Measurements from ENCODE around the gene SIN3B. TPM values are rescaled to one million over a fixed set of nuclear protein-coding genes. Genes with fewer than 3 reads are reported as not detected.

SIN3B gene
- total RNA-seq, 1 experiment from 2014 or later: 18.8 TPM

DNA sequence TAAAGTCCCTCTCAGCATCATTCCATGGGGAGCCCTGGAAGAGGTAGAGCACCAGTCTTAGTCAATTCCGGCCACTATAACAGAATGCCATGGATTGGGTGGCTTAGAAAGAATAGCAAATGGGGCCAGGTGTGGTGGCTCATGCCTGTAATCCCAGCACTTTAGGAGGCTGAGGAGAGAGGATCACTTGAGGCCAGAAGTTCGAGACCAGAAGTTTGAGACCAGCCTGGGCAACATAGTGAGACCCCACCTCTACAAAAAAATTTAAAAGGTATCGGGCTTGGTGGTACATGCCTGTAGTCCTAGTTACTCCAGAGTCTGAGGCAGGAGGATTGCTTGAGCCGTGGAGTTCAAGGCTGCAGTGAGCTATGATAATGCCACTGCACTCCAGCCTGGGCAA is 25.0 kb upstream of the SIN3B start:
- Histone ChIP-seq H3K4me1 (replicated peaks) (peaks cover 6% of the 10 kb centered on the region; the same call in 1 of the 2 replicates), H3K27ac (no peak overlapping the region), H3K4me3 (no peak overlapping the region), H3K9me3 (replicated peaks) (no peaks in the 10 kb centered on the region), H3K27me3 (replicated peaks) (no peaks in the 10 kb centered on the region), H3K36me3 (no peaks in the 10 kb centered on the region)
- DNase-seq (ENCODE audit: low read depth in 1 of 2, low spot score in 2 of 2): no peak

DNA sequence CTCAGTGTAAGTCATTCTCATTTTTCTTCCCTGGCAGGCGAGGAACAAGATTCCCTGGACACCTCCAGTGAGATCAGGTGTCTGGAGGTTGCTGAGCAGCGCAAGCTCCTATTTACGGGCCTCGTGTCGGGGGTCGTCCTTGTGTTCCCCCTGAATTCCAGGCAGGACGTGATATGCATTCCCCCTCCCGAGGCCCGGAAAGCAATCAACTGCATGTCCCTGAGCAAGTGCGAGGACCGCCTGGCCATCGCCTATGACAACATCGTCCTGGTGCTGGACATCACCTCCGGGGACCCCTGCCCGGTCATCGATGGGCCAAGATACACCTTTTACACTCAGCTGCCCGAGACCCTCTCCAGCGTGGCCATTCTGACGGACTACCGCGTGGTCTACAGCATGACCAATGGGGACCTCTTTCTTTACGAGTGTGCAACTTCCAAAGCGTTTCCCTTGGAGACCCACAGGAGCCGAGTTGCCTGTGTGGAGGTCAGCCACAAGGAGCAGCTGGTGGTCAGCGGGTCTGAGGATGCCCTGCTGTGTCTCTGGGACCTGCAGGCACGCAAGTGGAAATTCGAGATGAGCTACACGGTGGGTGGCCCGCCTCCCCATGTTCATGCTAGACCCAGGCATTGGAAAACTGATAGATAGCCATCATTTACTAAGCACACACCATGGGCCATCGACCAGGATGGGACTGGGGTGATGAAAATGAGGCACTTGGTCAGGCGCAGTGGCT is 21.5 kb upstream of the SIN3B start:
- Histone ChIP-seq H3K36me3 (no peaks in the 10 kb centered on the region), H3K27ac (no peak overlapping the region), H3K9me3 (replicated peaks) (no peaks in the 10 kb centered on the region), H3K4me1 (replicated peaks) (no peaks in the 10 kb centered on the region), H3K27me3 (replicated peaks) (no peaks in the 10 kb centered on the region), H3K4me3 (no peak overlapping the region)
- DNase-seq (ENCODE audit: low read depth in 1 of 2, low spot score in 2 of 2): no peak

DNA sequence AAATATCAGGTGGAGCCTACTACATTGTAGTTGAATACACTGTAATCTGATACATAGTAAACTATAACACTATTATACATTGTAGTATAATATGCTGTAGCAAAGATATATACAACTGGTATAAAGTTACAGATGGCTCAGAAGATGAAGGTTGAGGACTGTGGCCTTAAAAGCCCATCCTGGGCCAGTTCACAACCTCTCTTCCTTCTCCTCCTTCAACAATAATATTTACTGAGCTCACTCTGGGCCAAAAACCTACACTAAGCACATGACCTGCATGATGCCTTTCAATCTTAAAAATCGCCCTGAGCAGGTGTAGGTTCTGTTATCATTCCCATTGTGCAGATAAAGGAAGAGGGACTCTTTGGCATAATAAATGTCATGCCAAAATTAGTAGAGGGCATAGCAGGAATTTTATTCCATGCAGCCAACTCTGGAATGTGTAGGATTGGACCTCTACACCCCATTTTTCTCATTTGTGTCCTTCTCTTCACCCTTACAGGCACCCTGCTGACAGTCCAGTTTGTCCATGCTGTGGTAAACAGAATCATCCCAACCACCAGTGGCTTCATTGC is 14.6 kb upstream of the SIN3B start:
- no peaks in the 10 kb centered on the region for H3K9me3 ChIP-seq (replicated peaks)
- no peaks in the 10 kb centered on the region for H3K27me3 ChIP-seq (replicated peaks)
- DNase-seq (ENCODE audit: low read depth in 1 of 2, low spot score in 2 of 2): no peak
- H3K4me3 ChIP-seq: no peak overlapping the region
- no peaks in the 10 kb centered on the region for H3K36me3 ChIP-seq
- H3K4me1 ChIP-seq (replicated peaks): no peaks in the 10 kb centered on the region
- no peak overlapping the region for H3K27ac ChIP-seq

DNA sequence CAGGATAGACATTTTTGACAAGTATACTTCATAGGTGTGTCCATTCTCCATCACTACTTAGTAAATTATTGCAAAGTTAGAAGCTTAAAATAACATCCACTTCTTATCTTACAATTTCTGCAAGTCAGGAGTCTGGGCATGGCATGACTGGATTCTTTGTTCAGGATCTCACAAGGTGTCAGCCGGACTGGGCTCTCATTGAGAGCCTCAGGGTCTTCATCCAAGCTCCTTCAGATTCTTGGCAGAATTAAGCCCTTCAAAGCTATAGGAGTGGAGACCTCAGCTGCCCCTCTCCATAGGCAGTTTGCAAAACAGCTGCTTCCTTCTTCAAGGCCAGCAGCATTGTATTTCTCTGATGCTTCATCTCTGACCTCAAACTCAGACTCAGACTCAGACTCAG is 9.1 kb upstream of the SIN3B start:
- no peaks in the 10 kb centered on the region for H3K36me3 ChIP-seq
- no peak overlapping the region for H3K4me3 ChIP-seq
- H3K27me3 ChIP-seq (replicated peaks): no peaks in the 10 kb centered on the region
- no peak for DNase-seq (ENCODE audit: low read depth in 1 of 2, low spot score in 2 of 2)
- peaks cover 27% of the 10 kb centered on the region for H3K4me1 ChIP-seq (replicated peaks)
- H3K27ac ChIP-seq: no peak overlapping the region
- H3K9me3 ChIP-seq (replicated peaks): no peaks in the 10 kb centered on the region

DNA sequence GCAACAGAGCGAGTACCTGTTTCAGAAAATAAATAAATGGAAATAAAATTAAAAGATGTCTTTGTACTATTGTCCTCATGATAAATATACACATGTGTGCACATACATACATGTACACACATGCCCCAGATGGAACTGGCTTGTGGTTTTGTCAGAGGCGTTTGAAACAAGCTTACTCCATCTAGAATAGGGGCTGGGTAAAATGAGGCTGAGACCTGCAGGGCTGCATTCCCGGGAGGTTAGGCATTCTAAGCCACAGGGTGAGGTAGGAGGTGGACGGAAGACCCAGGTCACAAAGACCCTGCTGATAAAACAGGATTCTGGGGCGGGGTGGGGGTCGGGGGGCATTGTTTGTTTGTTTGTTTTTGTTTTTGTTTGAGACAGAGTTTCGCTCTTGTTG is 8.1 kb upstream of the SIN3B start:
- no peaks in the 10 kb centered on the region for H3K9me3 ChIP-seq (replicated peaks)
- DNase-seq (ENCODE audit: low read depth in 1 of 2, low spot score in 2 of 2): no peak

DNA sequence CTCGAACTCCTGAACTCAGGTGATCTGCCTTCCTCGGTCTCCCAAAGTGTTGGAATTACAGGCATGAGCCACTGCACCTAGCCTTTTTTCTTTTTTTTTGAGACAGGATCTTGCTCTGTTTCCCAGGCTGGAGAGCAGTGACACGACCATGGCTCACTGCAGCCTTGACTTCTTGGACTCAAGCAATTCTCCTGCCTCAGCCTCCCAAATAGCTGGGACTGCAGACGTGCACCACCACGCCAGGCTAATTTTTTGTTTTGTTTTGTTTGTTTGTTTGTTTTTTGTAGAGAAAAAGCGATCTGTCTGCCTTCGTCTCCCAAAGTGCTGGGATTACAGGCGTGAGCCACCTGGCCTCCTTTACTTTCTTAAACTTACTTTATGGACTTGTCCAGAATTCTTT is 6.5 kb upstream of the SIN3B start:
- Histone ChIP-seq H3K9me3 (replicated peaks) (no peaks in the 10 kb centered on the region), H3K4me3 (no peak overlapping the region), H3K27ac (peak overlapping the region; percentile 84), H3K36me3 (no peaks in the 10 kb centered on the region), H3K4me1 (replicated peaks) (peaks cover 38% of the 10 kb centered on the region), H3K27me3 (replicated peaks) (no peaks in the 10 kb centered on the region)
- DNase-seq (ENCODE audit: low read depth in 1 of 2, low spot score in 2 of 2): no peak

More for the DNA sequence above, 8.1 kb upstream of the SIN3B start:
- Histone ChIP-seq H3K4me3 (no peak overlapping the region), H3K36me3 (no peaks in the 10 kb centered on the region), H3K27me3 (replicated peaks) (no peaks in the 10 kb centered on the region), H3K27ac (no peak overlapping the region), H3K4me1 (replicated peaks) (peaks cover 37% of the 10 kb centered on the region)

DNA sequence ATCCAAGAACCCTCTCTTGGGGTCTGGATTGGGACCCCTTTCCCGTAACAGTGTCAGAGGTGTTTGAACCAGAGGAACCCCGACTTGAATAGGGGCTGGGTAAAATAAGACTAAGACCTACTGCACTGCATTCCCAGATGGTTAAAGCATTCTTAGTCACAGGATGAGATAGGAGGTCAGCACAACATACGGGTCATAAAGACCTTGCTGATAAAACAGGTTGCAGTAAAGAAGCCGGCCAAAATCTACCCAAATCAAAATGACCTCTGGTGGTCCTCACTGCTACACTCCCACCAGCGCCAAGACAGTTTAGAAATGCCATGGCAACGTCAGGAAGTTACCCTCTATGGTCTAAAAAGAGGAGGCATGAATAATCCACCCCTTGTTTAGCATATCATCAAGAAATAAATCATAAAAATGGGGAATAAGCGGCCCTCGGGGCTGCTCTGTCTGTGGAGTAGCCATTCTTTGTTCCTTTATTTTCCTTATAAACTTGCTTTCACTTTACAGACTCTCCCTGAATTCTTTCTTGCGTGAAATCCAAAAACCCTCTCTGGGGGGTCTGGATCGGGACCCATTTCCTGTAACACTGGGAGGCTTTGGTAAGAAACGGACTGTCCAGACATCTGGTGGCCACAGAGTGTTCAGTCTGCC is 4.4 kb upstream of the SIN3B start:
- Histone ChIP-seq H3K9me3 (replicated peaks) (no peaks in the 10 kb centered on the region), H3K4me1 (replicated peaks) (peaks cover 41% of the 10 kb centered on the region), H3K36me3 (no peaks in the 10 kb centered on the region), H3K27me3 (replicated peaks) (no peaks in the 10 kb centered on the region), H3K27ac (peak overlapping the region; percentile 84), H3K4me3 (peak overlapping the region; percentile 21)
- peak in 1 of 2 experiments; percentile 75 for DNase-seq (ENCODE audit: low read depth in 1 of 2, low spot score in 2 of 2)

DNA sequence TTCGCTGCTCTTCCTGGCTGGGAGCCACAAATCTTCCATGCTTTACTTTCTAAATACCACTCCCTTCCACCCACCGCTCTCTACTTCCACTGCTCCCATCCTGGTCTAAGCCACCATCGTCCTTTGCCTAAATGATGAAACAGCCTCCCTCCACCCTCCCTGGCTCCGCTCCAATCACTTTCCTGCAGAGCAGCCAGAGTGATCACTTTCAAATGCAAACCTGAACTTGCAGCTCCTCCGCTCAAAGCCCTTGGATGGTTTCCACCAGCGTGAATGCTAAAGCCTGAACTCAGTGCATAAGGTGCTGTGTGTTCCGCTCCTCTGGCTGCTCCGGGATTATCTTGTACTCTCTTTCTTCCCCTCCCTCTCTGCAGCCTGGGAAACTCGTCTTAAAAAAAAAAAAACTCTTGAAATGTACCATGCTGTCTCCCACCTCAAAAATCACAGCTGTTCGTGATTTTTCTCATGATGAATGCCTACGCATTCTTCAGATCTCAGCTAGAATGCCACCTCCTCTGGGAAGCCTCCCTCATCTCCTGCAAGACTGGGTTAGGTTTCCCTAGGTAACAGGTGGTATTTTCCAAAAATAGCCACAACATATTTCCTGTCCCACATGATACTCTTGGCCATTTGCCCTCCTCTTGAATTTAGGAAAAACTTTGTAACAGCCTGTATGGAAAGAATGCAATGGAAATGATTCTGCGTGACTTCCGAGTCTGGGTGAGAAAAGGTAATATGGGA is 3.7 kb upstream of the SIN3B start:
- peak in 1 of 2 experiments; percentile 78 for DNase-seq (ENCODE audit: low read depth in 1 of 2, low spot score in 2 of 2)
- peaks cover 45% of the 10 kb centered on the region for H3K4me1 ChIP-seq (replicated peaks)

DNA sequence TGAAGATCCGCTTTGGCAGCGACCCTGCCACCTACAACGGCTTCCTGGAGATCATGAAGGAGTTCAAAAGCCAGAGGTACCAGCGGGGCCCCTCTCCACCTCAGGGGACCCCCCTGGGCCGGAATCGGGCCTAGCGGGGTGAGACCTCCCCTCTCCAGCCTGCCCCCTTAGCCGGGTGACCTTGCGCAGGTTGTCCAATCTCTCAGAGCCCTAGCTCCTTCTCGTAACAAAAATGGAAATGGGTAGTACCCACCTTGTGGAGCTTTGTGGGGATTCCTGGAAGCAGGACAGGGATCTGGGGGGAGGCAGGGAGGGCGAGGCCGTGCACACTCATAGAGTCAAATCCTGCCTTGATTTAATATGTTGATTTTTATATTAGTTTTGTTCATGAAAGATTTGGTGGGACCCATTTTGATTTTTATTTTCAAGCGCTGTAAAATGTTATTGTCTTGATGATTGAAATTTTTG is 658 bp downstream of the SIN3B start:
- H3K4me1 ChIP-seq (replicated peaks): peaks cover 23% of the 10 kb centered on the region
- peak overlapping the region; percentile 81 for H3K4me3 ChIP-seq
- no peak overlapping the region for H3K27ac ChIP-seq
- no peak for DNase-seq (ENCODE audit: low read depth in 1 of 2, low spot score in 2 of 2)
- no peaks in the 10 kb centered on the region for H3K27me3 ChIP-seq (replicated peaks)
- H3K9me3 ChIP-seq (replicated peaks): no peaks in the 10 kb centered on the region
- peaks cover 37% of the 10 kb centered on the region for H3K36me3 ChIP-seq

More for the DNA sequence above, 3.7 kb upstream of the SIN3B start:
- H3K9me3 ChIP-seq (replicated peaks): no peaks in the 10 kb centered on the region
- peak overlapping the region; percentile 21 for H3K4me3 ChIP-seq
- no peaks in the 10 kb centered on the region for H3K36me3 ChIP-seq
- H3K27ac ChIP-seq: peak overlapping the region; percentile 84
- H3K27me3 ChIP-seq (replicated peaks): no peaks in the 10 kb centered on the region

DNA sequence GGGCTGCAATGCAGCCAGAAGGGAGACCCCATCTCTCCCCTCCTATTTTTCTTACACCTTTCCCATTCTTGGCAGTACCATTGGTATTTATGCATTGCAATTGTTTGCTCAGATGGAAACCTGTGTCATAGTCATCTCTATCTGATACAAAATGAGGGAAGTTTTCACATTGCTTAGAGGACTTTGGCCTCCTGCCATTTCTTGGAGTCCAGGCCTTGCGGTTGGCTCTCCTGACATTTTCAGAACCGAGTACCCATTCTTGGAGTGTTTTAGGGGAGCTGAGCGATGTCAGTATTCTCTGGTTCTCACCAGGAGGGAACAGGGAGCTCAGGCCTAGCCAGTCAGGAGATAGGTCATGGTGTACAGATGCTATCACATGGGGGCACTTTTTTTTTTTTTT is 1.5 kb downstream of the SIN3B start:
- no peaks in the 10 kb centered on the region for H3K9me3 ChIP-seq (replicated peaks)
- H3K4me3 ChIP-seq: no peak overlapping the region
- no peak overlapping the region for H3K27ac ChIP-seq
- peaks cover 40% of the 10 kb centered on the region for H3K36me3 ChIP-seq
- H3K27me3 ChIP-seq (replicated peaks): no peaks in the 10 kb centered on the region
- peaks cover 15% of the 10 kb centered on the region for H3K4me1 ChIP-seq (replicated peaks)
- no peak for DNase-seq (ENCODE audit: low read depth in 1 of 2, low spot score in 2 of 2)

DNA sequence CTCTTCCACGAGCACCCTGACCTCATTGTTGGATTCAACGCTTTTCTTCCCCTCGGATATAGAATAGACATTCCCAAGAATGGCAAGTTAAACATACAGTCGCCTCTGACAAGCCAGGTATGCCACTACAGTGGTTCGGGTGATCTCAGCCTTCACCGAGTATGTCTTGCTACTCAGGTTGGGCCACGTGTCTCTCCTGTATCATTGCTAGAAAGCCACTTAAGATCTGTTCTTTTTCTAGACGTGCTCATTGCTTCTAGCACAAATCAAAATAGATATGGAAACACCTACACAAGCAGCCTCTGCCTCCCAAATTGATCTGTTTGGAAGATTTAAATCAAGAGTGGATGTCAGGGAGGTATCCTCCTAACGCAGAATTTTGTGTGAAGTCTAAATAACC is 2.3 kb downstream of the SIN3B start:
- H3K9me3 ChIP-seq (replicated peaks): no peaks in the 10 kb centered on the region
- H3K4me3 ChIP-seq: no peak overlapping the region
- DNase-seq (ENCODE audit: low read depth in 1 of 2, low spot score in 2 of 2): no peak
- H3K27ac ChIP-seq: no peak overlapping the region
- peaks cover 19% of the 10 kb centered on the region for H3K4me1 ChIP-seq (replicated peaks)
- no peaks in the 10 kb centered on the region for H3K27me3 ChIP-seq (replicated peaks)
- H3K36me3 ChIP-seq: peaks cover 49% of the 10 kb centered on the region

DNA sequence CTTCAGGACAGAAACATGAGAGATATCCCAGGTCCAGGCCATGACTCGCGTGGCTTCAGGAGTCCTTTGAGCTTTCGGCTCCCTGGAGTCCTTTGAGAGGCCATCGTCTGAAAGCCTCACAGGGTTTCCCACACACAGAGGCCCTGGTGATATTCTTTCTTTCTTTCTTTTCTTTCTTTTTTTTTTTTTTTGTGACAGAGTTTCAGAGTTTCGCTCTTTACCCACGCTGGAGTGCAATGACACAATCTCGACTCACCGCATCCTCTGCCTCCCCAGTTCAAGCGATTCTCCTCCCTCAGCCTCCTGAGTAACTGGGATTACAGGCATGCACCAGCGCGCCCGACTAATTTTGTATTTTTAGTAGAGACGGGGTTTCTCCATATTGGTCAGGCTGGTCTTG is 5.5 kb downstream of the SIN3B start:
- H3K4me3 ChIP-seq: no peak overlapping the region
- H3K9me3 ChIP-seq (replicated peaks): no peaks in the 10 kb centered on the region
- no peak overlapping the region for H3K27ac ChIP-seq
- peaks cover 78% of the 10 kb centered on the region for H3K36me3 ChIP-seq
- no peaks in the 10 kb centered on the region for H3K27me3 ChIP-seq (replicated peaks)
- peak in 1 of 2 experiments; percentile 10 for DNase-seq (ENCODE audit: low read depth in 1 of 2, low spot score in 2 of 2)
- H3K4me1 ChIP-seq (replicated peaks): peaks cover 25% of the 10 kb centered on the region

DNA sequence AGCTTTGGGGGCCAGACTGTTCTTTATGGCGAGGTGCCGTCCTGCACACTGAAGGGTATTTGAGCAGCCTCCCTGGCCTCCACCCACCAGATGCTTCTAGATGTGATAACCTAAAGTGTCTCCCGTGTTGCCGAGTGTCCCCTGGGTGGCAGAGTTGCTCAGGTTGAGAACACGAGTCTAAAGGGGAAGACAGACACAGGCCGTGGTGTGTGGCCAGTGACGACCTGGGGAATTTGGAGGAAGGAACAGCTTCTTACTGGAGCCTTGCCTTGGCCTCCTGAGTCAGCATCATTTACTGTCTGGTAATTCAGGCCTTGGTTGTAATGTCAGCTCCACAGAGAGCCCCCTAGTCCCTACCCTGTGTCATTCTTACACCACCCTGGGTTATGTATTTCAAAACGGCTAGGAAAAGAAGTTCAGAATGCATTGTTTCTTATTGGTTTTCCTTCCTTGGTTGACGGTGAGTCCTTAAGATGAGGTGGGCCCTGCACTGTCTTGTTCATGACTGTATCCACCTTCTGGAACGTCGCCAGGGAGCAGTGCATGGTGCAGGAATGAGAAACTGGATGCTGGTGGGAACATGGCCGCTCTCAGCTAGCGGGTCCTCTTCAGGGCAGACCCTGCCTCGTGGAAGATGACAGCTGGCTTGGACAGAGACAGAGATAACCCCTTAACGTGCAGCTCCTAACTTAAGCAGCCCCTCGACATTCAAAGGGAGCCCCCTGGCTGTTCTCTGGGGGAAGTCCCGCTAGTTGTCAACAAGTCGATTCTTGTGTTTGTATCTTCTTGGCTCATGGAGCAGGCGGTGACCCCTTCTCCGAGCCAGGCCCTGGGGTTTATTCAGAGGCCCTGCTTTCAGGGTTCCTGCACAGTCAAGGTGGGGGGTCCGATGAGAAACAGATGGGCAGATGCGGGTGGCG is 7.2 kb downstream of the SIN3B start:
- H3K9me3 ChIP-seq (replicated peaks): no peaks in the 10 kb centered on the region
- H3K36me3 ChIP-seq: peaks cover 86% of the 10 kb centered on the region
- no peaks in the 10 kb centered on the region for H3K27me3 ChIP-seq (replicated peaks)
- peak in 1 of 2 experiments; percentile 31 for DNase-seq (ENCODE audit: low read depth in 1 of 2, low spot score in 2 of 2)
- H3K4me1 ChIP-seq (replicated peaks): peaks cover 18% of the 10 kb centered on the region
- no peak overlapping the region for H3K27ac ChIP-seq
- H3K4me3 ChIP-seq: no peak overlapping the region
